GM21529 (cell line): ENCODE data around the gene DUSP5.
A peak's percentile ranks its signal among the peaks of the same experiment; 100 is the strongest.

Experiments used
- ATAC-seq: cut with Tn5 transposase; IDR thresholded peaks from one replicate; pipeline ENCODE4 v1.9.1; 2021; ENCODE audit not compliant: unreplicated experiment

DUSP5 gene

DNA sequence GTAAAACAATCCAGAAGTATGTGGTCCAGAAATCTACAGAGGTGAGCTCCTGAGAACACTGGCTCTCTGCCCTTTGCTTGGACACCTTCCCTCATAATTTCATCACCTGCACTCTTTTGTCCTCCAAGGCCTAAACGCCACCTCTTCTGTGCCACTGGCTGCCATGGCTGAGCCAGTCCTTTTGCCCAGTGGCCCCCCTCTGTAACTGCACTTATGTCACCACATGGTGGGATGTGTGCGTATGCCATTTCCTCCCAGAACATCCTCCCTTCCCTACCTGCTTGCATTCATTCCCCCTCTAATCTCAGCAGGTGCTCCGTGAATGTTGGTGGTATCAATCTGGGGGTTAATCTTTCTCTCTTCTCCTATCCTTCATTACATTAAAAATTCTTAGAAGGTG lies 17.3 kb upstream of the DUSP5 start:
- no peak for ATAC-seq

DNA sequence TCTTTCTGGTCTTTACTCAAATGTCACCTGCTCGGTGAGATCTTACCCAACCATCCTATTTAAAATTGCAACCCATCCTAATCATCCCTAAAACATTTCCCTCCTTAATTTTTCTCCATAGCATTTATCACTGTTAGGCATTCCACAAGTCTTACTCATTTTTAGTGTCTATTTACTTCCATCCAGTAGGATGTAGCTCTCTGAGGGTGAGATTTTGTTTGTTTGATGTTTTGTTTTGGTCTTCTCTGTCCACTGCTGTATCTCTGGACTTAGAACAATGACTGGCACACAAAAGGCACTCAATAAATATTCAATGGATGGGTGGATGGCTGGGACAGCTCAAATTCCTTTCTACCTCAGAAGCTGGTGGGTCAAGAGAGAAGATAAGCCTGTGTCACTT lies 15.8 kb upstream of the DUSP5 start:
- ATAC-seq = no peak

DNA sequence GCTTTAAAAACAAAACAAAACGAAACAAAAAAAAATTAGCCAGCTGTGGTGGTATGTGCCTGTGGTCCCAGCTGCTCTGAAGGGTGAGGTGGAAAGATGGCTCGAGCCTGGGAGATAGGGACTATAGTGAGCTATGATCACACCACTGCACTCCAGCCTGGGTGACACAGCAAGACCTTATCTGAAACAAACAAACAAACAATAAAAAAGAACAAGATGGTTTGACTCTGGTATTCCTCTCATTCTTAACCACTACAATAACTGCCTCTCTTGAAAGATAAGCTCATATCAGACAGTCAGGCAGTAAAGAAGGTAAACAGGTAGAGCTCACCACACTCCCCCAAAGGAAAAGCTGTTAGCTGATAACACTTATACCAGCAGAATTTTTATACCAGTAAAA lies 14.1 kb upstream of the DUSP5 start:
- ATAC-seq = no peak

DNA sequence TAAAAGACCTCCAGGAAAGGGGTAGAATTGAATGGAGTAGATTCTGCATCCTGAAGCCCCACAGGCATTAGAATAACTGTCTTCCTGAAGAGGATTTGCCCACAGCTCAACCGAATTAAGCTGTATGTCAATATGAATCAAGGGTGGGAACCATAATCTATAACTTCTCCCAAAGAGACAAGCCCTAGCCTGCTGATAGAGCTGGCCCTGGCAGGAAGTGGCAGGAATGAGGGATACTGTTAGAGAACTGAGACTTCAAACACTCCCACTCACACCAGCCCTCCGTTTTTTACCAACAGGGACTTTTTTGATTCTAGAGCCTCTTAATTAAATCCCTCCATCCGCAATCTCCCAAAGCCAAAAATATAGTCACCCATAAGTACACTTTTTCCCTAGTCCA lies 12.2 kb upstream of the DUSP5 start:
- no peak for ATAC-seq

DNA sequence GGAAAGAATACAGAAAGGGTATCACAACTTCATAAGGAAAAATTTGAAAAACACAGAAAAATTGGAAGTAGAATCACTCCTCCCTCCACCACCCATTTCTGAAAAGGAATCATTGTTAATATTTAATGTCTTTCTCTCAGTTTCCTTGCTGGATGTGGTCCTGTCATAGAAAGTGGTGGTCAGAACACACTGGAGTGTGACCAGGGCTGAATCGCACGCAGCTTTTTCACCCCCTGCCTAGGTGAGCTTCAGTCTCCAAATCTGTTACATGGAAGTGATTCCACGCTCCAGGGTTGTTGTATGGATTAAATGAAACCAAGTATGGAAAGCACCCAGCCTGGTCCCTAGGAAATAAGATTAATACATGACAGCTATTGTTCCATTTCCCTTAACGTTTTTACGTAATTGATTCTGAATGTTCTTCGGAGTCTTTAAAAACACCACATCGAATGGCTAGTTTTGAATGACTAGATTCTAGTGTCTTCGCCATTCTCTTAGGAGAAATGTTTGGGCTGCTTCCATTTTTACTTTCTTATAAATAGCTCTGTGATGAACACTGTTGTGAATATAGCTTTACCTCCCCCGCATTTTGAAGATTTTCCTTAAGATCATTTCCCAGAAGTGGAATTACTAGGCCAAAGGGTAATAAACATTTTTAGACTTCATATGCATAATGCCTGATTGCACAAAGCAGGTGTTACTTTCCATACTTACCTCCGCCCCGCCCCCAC lies 10.9 kb upstream of the DUSP5 start:
- ATAC-seq = no peak

DNA sequence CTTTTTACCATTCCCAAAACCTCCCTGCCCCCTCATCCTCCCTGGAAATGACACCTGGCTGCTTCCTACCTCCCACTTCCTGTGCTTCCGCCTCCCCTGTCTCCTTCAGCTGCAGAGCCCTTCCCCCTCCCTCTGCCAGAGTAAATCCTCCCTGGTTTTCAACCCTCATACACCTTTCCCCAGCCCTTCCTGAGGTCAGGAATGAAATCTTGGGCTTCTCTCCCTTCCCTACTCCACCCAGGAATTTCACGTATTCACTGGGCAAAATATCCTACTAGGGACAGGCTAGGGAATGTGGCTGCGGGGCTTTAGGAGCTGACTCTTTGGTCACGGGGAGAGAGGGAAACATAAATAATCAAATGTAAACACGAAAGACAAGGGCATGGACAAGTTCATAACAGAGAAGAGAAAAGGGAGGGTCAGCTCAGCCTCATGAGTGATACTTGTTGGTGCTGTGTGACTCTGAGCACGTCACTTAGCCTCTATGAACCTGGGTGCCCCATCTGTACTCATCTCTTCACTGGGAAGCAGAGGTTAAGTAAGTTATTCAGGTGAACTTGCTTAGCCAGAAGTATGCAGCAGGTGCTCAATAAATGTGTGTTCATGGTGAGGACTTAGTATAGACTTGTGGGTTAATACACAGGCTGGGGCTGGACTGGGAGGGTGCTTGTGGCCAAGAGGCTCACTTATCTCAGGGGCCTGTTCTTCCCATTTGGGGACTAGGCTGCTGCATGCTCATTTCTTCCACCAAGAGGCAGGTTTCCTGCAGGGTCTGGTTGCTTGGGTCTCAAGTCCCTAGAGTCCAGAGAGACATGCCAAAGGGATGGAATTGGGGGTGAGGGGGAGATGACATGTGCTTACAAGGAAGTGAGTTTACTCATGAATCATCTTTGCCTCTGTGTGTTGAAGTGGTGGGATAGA lies 10.0 kb upstream of the DUSP5 start:
- no peak for ATAC-seq

DNA sequence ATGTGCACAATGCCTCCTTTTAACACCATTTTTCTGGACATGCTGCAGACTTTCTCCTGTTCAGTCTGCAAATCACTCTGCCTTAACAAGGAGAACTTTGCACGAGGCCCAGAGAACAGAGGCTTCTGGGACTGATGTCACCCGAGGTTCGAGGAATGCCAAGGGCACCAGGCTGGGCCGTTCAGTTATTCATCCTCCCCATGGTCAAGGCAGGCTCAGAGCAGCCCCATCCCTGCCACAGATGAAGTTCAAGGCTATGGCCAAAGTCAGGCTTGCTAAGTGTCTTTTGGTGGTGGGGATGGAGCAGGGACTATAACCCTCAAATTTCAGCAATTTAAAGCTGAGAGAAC lies 9.4 kb upstream of the DUSP5 start:
- ATAC-seq = no peak

DNA sequence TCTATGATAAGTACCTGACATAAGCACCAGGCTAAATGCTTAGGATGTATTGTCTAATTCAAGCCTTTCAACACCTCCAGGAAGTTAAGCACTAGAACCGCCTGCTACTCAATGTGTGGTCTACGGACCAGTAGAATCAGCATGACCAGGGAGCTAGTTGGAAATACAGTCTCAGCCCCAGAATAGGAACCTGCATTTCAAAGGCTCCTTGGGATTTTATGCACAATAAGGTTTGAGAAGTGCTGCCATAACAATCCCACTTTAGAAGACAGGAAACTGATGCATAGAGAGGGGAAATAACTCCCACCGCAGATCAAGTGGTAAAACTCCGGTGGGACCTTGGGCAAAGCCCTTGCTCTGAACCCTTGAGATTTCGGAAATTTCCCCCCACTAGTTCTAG lies 8.8 kb upstream of the DUSP5 start:
- ATAC-seq = no peak

DNA sequence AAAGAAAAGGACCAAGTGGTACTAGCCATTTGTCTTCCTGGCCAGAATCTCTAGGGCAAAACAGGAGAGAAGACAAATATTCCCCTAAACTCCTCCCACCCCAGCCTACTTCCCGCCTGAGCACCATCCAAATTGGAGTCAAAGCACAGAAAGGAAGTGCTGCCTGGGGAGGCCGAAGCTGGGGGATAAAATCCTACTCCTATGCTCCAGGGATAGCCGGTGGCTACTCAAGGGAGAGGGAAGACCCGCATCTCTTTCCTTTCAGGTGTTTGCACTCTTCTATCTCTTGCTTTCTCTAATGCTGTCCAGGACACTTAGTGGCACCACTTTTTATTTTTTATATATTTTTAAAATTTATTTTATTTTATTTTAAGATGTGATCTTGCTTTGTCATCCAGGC lies 7.1 kb upstream of the DUSP5 start:
- ATAC-seq = no peak

DNA sequence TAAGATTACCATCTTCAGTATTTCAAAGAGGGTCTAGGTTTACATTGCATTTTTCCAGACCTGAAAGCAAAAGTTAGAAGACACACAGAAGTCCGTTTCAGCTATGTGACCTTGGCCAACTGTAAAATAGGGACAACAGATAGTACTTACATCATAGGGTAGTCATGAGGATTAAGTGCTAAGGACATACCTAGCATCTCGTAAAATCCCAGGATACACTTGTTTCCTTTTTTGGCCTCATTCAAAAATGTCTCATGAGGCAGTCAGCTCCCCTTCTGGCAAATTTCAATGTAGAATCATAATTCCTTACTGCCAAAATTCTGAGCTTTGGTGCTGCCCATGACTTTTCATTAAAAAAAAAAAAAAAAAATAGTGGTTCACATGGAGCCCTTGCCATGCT lies 6.4 kb upstream of the DUSP5 start:
- ATAC-seq = no peak

DNA sequence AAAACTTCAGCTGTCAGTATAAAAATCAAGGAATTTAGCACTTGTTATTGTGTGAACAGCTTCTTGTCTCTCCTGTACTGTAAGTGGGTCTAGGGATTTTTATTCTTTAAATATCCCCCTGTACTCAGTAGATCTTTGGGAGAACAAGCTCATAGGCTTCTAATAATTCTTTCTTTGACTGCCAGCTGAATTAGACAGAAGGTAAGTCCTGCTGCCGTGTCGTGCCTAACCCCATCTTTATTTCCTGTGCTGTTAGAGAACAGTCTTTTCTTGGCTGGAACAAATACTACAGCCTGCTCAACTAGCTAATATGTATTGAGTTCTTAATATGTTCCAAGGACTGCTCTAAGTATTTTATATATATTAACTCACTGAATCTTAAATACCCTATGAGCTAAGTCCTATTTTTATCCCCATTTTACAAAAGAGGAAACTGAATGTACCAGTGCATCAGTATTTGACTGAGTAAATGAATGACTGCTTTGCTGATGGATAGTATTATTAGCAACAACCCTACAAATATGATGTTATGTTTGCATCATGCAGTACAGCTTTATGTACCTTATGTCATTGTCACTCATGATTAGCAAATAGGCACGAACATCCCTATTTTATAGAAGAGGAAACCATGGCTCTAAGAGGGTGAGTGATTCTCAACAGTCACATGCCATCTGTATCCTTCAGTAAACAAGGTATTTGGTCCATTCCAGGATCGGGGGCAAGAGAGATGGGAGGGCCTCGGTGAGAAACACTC lies 5.5 kb upstream of the DUSP5 start:
- ATAC-seq = peak; percentile 41

DNA sequence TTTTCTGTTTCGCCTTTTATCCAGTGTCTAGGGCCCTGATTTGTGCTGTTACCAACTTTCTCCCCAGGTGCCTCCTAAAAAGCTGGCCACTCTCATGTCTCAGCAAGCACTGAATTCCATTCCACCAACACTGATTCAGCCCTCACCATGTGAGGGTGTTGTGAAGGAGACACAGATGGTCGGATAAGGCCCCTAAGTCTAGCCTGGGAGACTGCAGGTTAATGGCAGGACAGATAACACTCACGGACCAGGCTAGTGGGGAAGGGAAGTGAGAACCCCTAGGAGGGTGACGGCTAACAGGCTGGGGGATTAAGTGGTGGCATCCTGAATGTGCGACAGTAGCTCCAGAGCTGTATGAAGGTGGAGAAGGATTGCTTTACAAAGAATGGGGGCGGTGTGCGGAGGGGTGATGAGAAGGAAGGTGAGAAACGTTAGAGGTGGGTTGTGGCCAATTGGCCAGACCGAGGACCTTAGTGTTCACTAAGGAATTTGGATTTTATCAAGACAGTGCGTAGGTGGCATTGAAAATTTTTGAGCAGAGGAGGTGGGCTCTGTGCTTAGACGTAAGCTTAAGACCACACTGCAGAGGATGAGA lies 3.8 kb upstream of the DUSP5 start:
- ATAC-seq = no peak

DNA sequence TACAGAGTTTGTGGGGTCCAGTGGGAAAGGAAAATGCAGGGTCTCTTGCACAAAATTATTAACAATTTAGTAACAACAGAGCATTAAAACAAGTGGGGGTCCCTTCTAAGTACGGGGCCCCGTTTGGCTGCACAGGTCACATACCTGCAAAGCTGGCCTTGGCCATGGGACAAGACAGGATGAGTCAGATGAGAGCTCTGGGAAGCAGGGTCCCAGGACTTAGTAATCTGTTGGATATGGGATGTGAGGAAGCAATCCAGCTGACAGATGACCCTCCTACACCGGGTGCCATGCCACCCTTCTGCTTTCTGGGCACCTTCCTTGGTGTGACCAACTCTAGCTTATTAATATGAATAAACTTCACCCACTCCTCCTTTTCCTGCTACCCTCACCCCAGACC lies 3.2 kb upstream of the DUSP5 start:
- ATAC-seq = no peak

DNA sequence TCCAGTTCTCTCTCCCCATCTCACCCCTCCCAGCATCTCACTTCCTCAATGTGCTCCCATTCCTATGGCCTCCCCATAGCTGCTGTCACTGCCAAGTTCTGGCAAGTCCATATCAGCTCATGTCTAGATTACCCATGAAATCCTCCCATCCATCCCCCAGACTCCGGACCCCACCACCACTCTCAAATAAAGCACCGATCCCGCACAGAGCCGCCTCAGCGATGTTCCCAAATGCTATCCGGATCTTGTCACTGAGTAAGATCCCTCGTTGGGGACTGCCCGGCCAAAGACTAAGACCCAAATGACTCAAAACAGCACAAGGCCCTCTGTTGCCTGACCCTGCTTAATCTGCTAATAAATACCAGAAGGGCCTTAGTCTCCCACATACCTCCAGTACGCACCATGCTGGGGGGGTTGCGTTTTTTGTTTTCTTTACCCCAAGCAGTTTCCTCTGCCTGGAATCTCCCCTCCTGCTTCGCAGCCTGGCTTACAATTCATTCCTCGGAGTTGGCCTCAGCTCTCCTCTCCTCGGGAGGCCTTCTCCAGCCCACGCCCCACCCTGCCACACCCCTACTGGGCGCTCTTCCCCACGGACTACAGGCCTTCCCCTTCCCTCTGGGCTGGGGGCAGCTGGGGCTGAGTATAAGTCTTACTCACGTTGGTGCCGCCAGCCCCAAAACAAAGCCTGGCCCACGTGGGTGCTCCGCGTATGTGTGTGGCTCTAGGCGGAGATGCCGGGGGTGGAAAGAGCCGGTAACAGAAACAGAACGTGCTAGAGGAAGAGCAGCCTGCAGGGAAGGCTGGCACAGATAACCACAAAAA lies 1.8 kb upstream of the DUSP5 start:
- no peak for ATAC-seq

DNA sequence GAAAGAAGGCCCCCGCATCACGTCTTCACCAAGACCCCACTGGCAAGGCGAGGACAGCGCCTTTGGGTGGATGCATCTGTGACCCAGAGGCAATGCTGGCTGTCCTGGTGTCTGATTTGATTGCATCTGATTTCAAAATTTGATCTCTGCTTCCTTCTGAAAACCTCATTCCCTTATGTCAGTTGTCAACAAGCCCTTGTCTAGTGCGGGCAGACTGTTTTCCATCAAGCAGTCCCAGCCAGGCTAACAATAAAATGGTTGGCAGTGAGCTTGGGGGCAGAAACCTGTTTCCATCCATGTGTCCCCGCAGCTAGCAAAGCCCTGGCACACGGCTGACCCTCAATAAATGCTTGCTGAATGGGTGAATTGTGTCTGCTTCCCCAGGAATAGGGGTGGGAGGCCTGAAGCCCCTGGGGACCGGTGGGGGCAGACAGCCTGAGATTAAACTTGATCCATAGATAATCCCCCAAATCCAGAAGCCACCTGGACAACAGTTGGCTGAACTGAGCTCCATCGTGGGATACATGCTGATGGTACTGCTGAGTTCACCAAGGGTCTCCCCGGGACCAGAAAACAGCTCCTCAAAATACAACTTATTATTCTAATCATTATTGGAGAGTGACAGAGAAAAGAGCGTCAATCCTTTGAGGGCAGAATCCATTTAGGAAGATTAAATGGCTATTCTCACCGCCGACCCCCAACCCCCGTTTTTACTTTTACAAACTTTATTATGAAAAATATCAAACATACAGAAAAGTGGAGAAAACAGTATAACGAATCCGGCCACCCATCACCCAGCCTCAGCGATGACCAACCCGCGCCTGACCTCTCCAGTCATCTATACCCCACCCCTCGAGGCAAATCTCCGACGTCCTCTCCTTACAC lies 912 bp upstream of the DUSP5 start:
- no peak for ATAC-seq

DNA sequence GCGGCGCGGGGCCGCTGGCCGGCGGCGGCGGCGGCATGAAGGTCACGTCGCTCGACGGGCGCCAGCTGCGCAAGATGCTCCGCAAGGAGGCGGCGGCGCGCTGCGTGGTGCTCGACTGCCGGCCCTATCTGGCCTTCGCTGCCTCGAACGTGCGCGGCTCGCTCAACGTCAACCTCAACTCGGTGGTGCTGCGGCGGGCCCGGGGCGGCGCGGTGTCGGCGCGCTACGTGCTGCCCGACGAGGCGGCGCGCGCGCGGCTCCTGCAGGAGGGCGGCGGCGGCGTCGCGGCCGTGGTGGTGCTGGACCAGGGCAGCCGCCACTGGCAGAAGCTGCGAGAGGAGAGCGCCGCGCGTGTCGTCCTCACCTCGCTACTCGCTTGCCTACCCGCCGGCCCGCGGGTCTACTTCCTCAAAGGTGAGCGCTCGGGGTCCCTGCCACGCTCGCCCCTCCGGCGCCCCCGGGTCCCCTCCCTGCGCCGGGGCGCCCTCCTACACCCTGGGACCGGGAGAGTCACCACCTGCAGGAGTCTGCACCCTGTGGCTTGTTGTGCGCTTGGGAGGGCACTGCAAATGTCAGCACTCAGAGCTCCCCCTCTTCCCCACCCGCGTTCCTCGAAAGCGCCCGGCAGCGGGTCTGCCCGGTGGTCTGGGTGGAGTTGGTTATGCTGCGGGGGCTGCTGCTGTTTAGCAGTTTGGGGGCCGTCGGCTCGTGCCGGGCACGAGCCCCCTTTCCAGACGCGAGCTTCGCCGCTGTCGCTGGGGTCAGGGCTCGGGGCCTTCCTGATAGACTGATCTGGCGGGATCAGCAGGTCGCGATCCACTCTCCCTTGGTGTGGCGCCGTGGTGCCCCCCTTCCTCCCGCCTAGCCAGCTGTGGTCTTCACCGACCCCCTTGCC lies 627 bp downstream of the DUSP5 start:
- ATAC-seq = peak; percentile 11

DNA sequence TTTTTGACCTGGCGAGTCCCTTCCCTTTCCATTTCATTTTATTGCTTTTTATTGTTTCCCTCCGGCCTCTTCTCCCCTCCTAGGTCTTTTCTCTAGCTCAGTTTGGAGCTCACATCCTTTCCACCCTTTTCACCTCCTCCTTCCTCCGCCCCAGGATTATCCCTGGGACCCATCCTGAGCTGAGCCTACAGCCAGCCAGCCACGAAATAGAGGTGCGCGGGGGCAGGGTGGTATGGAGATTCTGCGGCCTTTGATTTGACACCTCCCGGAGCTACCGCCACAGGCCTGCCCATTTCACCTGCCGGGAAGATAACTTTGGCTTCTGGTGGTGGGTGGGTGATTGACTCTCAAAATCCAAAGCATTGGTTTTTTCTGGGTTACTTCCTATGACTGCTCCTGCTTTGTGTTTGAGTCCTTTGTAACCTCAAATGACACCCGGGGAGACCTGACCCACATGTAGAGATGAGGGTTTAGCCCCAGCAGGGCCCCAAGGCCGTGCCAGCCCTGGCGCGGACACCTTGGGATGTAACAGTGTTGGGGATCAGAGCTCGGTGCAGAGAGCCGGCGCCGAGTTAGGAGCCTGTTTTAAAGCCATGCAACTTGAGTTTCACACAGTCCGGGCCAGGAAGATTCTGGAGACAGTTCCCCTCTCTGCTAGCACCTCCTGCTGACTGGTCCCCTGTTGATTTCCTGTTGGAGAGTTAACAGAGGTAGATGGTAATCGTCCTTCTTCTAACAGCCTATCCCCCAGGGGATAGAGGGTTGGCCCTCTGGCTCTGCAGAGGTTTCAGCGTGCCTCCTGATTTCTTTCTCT lies 1.5 kb downstream of the DUSP5 start:
- ATAC-seq = peak; percentile 12
